Measurements from ENCODE around the gene MTERF2. TPM values are rescaled to one million over a fixed set of nuclear protein-coding genes. Genes with fewer than 3 reads are reported as not detected.

MTERF2 gene
- total RNA-seq, 1 experiment from 2014 or later = 7.0 TPM

GRCh38 chr12:106960443-106960842 is 26.5 kb downstream of the MTERF2 start:
- ChIA-PET CTCF (no interaction called here), POLR2A (no interaction called here)
- H3K9me3 Mint-ChIP-seq = no peaks in the 10 kb centered on the region
- no peak for TF ChIP-seq NFE2L1 (CRISPR knock-in tag; IDR thresholded peaks at IDR 0.05)
- no peak for TF ChIP-seq SMAD3 (CRISPR knock-in tag; IDR thresholded peaks at IDR 0.05; ENCODE audit: borderline replicate concordance)
- no peak for TF ChIP-seq ZNF532 (CRISPR knock-in tag; IDR thresholded peaks at IDR 0.05; ENCODE audit: borderline replicate concordance)
- TF ChIP-seq, protein P1, sequence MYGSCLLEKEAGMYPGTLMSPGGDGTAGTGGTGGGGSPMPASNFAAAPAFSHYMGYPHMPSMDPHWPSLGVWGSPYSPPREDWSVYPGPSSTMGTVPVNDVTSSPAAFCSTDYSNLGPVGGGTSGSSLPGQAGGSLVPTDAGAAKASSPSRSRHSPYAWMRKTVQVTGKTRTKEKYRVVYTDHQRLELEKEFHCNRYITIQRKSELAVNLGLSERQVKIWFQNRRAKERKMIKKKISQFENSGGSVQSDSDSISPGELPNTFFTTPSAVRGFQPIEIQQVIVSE (CRISPR knock-in tag; IDR thresholded peaks at IDR 0.05; ENCODE audit: borderline replicate concordance) = no peak
- TF ChIP-seq NR1H2 (CRISPR knock-in tag; IDR thresholded peaks at IDR 0.05) = no peak
- TF ChIP-seq, protein P2, sequence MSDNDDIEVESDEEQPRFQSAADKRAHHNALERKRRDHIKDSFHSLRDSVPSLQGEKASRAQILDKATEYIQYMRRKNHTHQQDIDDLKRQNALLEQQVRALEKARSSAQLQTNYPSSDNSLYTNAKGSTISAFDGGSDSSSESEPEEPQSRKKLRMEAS (CRISPR knock-in tag; IDR thresholded peaks at IDR 0.05) = no peak
- no peak for TF ChIP-seq MYBL2 (CRISPR knock-in tag; IDR thresholded peaks at IDR 0.05)
- TF ChIP-seq FOXK1 (CRISPR knock-in tag; IDR thresholded peaks at IDR 0.05) = no peak
- TF ChIP-seq MXD4 (CRISPR knock-in tag; IDR thresholded peaks at IDR 0.05; ENCODE audit: borderline replicate concordance) = no peak
- no peak for TF ChIP-seq ESRRA (CRISPR knock-in tag; IDR thresholded peaks at IDR 0.05; ENCODE audit: borderline replicate concordance)
- DNase-seq (ENCODE audit: low spot score) (no peak), ATAC-seq (no peak)
- no peak overlapping the region for H3K27ac Mint-ChIP-seq
- peaks cover 8% of the 10 kb centered on the region for H3K4me1 Mint-ChIP-seq
- no peak overlapping the region for H3K4me3 Mint-ChIP-seq
- H3K36me3 Mint-ChIP-seq = no peaks in the 10 kb centered on the region
- no peaks in the 10 kb centered on the region for H3K27me3 Mint-ChIP-seq (ENCODE audit: low read depth)

DNA sequence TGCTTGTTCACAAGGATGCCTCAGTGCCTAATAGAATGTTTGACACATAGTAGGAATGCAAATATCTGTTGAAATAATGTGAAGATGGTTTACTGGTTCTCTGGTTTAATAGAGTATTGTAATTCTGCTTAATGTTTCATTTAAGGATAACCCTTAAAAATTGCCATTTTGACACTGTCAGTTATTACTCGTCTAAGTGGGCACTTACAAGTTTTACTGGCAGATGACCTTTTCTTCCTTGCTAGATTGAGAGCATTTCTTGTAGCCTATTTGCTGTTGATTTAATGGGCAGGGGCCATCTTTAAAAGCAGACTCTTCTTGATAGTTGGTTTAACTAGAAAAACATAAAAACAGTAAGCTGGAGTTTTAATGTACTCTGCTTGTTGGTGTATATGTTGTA is 29.4 kb downstream of the MTERF2 start:
- no peak for ATAC-seq
- Mint-ChIP-seq H3K27me3 (ENCODE audit: low read depth) (peaks cover 23% of the 10 kb centered on the region), H3K4me3 (peak overlapping the region; percentile 97), H3K4me1 (peaks cover 8% of the 10 kb centered on the region), H3K27ac (no peak overlapping the region), H3K9me3 (no peaks in the 10 kb centered on the region), H3K36me3 (no peaks in the 10 kb centered on the region)
- no peak for DNase-seq (ENCODE audit: low spot score)
- CTCF ChIA-PET = no interaction called here
- no peak for TF ChIP-seq SMAD4 (CRISPR knock-in tag; IDR thresholded peaks at IDR 0.05)
- no peak for TF ChIP-seq MYBL2 (CRISPR knock-in tag; IDR thresholded peaks at IDR 0.05)
- TF ChIP-seq, protein P3, sequence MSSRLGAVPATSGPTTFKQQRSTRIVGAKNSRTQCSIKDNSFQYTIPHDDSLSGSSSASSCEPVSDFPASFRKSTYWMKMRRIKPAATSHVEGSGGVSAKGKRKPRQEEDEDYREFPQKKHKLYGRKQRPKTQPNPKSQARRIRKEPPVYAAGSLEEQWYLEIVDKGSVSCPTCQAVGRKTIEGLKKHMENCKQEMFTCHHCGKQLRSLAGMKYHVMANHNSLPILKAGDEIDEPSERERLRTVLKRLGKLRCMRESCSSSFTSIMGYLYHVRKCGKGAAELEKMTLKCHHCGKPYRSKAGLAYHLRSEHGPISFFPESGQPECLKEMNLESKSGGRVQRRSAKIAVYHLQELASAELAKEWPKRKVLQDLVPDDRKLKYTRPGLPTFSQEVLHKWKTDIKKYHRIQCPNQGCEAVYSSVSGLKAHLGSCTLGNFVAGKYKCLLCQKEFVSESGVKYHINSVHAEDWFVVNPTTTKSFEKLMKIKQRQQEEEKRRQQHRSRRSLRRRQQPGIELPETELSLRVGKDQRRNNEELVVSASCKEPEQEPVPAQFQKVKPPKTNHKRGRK (CRISPR knock-in tag; IDR thresholded peaks at IDR 0.05; ENCODE audit: borderline replicate concordance) = no peak
- TF ChIP-seq KAT7 (CRISPR knock-in tag; IDR thresholded peaks at IDR 0.05; ENCODE audit: borderline replicate concordance) = no peak
- no peak for TF ChIP-seq JAZF1 (CRISPR knock-in tag; IDR thresholded peaks at IDR 0.05)
- no peak for TF ChIP-seq SOX15 (CRISPR knock-in tag; IDR thresholded peaks at IDR 0.05)
- TF ChIP-seq FOXJ3 (CRISPR knock-in tag; IDR thresholded peaks at IDR 0.05; ENCODE audit: borderline replicate concordance) = no peak
- TF ChIP-seq ZNF317 (CRISPR knock-in tag; IDR thresholded peaks at IDR 0.05; ENCODE audit: borderline replicate concordance, low read depth) = no peak
- no peak for TF ChIP-seq MXD4 (CRISPR knock-in tag; IDR thresholded peaks at IDR 0.05; ENCODE audit: borderline replicate concordance)
- no peak for TF ChIP-seq SP1 (CRISPR knock-in tag; conservative IDR thresholded peaks at IDR 0.05)
- TF ChIP-seq CREM (CRISPR knock-in tag; IDR thresholded peaks at IDR 0.05) = no peak
- no peak for TF ChIP-seq NR3C1 (CRISPR knock-in tag; conservative IDR thresholded peaks at IDR 0.05; ENCODE audit: low read depth)
- TF ChIP-seq ATF2 (CRISPR knock-in tag; IDR thresholded peaks at IDR 0.05; ENCODE audit: borderline replicate concordance, low read depth) = no peak
- TF ChIP-seq ZSCAN18 (CRISPR knock-in tag; IDR thresholded peaks at IDR 0.05) = no peak
- POLR2A ChIA-PET = no interaction called here
